AG09319 (cell line): ENCODE data around the gene NEDD4L.

Experiments used
- DNase-seq: peaks from one replicate; pipeline ENCODE4 v3.0.0-alpha.2; 2010; ENCODE audit warnings: low read depth; ENCODE audit errors: extremely low read depth
- CTCF ChIP-seq: IDR thresholded peaks from 2 replicates; pipeline ENCODE4 v1.5.1; 2011; ENCODE audit warnings: low read depth, mild to moderate bottlenecking, inconsistent platforms, low read length, moderate library complexity

The NEDD4L gene

DNA sequence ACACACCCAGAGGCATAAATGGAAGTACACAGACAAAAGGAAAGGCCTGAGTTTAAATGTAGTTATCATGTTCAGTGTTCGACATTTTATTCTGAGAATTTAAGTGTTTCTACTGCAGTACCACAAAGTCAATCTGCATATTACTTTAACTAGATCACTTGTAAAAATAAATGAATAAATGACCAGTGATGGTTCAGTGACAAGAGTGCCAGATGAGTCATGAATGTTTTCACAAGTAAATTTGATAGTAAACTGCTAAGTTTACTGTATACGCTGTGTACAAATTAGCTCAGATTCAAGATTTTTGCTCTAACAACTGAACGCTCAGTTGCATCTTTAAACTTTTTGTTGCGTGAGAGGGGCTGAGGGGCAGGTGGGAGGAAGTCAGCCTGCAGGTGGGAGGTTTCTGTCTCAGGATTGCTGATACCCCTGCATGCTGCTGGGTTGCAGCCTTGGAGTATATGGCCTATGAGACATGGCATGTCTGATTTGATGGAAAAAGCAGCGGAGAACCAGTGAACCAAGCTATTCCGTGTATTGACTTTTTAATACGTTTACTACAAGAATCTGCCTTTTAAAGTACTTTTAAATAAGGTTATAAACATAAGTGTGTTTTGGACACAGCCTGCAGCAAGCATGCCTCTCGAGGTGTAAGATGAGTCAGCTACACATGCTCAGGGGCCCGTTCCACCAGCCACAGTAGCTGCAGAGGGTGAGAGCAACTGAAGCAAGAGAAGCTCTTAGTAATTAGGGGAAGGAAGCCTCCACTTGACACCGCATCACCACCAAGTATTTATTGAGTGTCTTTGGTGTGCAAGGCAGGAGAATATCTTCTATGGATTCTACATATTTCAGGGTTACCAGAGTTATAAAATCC is 245.1 kb downstream of the NEDD4L start:
- DNase-seq = no peak
- no peak for TF ChIP-seq CTCF

DNA sequence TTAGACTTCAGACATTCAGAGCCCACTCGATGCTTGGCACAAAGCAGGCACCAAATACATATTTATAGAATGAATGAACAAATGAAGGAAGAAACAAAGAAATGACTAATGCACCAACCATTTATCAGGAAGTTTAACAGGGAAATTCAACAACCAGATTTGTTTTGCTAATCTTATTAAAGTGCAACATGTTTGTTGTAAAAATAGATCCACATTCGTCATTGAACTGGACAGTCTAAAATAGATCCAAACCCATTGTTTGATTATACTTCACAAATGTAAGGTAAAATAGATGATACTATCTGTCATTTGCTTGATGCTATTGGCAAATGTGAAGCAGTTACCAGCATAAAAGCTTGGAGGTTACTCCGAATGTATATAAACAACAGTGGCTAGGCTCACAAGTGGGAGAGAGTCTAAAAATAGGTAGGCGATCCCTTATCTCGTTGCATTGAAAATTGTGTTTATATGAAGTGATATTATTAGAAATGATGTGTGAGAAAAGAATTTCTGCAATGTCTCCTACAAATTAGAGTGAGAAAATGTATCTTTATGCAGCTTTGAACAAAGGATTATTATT is 246.2 kb downstream of the NEDD4L start:
- DNase-seq = no peak
- no peak for TF ChIP-seq CTCF

DNA sequence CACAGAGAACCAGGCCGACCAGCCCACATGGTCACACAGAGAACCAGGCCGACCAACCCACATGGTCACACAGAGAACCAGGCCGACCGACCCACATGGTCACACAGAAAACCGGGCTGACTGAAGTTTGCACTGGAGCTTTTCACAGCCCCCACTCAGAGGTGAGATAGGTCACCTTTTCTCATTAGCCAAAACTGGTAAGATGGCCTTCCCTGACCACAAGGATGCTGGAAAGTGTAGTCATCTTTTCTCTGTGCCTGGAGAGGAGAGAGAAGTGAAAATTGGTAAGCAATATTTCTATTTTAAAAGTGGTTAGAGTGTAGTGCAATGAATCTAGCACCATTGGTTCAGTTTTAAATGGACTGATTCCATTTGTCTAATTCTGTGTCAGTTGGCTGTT is 247.1 kb downstream of the NEDD4L start:
- DNase-seq = no peak
- TF ChIP-seq CTCF = no peak

DNA sequence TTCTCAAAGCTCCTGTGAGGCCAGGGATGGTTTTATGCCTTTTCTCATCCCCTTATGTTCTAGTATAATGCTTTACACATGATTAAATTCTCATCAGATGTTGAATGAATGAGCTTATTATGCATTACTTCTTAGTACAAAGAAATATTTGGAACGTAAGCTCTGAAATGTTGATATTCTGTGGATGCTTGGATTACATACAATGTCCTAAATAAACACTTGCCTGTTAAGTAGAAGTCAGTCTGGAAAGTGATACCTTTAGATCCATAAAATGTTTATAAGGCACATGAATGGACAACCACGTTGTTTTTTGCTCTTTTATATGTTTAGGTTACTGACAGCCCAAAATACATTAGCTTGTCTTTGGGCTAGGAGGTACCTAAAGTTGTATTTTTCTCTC is 248.6 kb downstream of the NEDD4L start:
- no peak for TF ChIP-seq CTCF

DNA sequence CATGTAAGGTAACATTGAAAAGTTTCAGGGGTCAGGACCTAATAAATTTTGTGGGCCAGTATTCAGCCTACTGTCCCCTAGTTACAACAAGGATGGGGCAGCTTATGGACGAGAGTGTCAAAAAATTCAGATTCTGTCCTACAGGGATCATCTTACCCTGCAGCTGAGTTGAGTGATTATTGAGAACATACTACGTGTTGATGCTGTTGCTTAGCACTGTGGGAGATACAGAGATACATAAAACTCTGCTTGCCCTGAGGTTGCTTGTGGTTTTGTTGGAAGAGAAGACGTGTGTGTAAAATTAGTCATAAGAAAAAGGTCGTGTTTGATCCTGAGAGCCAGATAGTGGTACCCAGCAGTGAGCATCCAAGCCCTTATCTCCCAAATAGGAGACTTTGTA is 253.2 kb downstream of the NEDD4L start:
- no peak for DNase-seq
- TF ChIP-seq CTCF = no peak

More for the DNA sequence above, 248.6 kb downstream of the NEDD4L start:
- DNase-seq = no peak

DNA sequence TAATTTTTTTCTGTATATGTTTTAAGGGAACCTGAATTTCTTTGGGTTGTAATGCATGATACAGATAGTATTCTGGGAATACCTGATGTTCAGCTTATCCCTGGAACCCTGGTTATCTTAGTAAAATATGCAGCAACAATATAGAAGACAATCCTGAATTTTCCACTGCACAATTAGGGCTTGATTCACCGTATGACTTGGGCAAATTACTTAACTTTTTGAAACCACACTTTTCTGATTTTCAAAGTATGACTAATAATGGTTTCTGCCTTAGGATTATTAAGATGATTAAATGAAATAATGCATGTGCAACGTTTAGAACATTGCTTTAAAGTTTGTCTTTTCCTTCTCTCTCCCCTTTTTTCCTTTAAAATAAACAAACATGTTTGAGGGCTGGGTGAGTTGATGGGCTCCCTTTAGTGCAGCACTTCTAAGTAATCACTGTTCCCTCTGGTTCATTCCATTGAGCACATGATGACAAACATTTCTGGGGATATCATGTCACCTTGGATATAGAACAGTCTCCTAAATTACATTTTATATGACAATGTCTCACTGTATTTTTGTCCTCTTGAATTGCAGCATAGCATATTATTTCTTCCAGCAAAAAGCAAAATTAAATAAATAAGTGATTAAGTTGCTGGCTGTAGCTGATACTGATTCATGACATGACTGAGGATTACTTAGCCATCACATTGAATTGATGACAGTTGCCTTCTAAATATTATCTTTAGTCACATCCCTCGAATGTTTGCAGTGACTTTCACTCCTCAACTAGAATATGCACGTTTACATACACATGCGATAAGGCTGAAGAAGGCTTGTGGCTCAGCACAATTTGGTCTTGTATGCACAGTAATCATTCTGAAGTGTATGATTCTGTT is 254.5 kb downstream of the NEDD4L start:
- no peak for TF ChIP-seq CTCF

GRCh38 chr18:58299135-58299473 is 255.1 kb downstream of the NEDD4L start:
- TF ChIP-seq CTCF = no peak
- DNase-seq = no peak

More for the DNA sequence above, 254.5 kb downstream of the NEDD4L start:
- no peak for DNase-seq
